SK-N-SH treated with all-trans-retinoic acid at 6 μM for 48 hours (cell line): ENCODE measurements around the gene TXLNB.

Experiments
- ATAC-seq: fragments of 200-7000 bp; cut with Tn5 transposase; 3 replicates; pipeline ENCODE4 v1.9.1; 2020; ENCODE audit warnings: mild to moderate bottlenecking, moderate library complexity
- ARNTL ChIP-seq: fragments of 450-650 bp; formaldehyde crosslinking; IDR thresholded peaks from 2 replicates; pipeline ENCODE4 v1.5.0; 2020; ENCODE audit warnings: low read depth, mild to moderate bottlenecking, moderate library complexity, borderline replicate concordance
- BACH2 ChIP-seq: fragments of 250-450 bp; sonication (Bioruptor Pico); IDR thresholded peaks from 2 replicates; pipeline ENCODE4 v1.9.0; 2021; ENCODE audit warnings: mild to moderate bottlenecking, borderline replicate concordance
- CSDC2 ChIP-seq: fragments of 250-450 bp; sonication (Bioruptor Pico); IDR thresholded peaks from 2 replicates; pipeline ENCODE4 v1.5.0; 2020; ENCODE audit warnings: mild to moderate bottlenecking, moderate library complexity
- ESRRG ChIP-seq: fragments of 250-450 bp; sonication (Bioruptor Pico); IDR thresholded peaks from 2 replicates; pipeline ENCODE4 v1.6.1; 2021; ENCODE audit warnings: mild to moderate bottlenecking
- GLIS3 ChIP-seq: fragments of 250-450 bp; sonication (Bioruptor Pico); IDR thresholded peaks from 2 replicates; pipeline ENCODE4 v1.5.0; 2020; ENCODE audit warnings: mild to moderate bottlenecking, moderate library complexity
- ISL1 ChIP-seq: fragments of 250-450 bp; sonication (Bioruptor Pico); IDR thresholded peaks from 2 replicates; pipeline ENCODE4 v2.1.2; 2022; ENCODE audit warnings: mild to moderate bottlenecking, moderate library complexity
- OSR1 ChIP-seq: fragments of 250-450 bp; sonication (Bioruptor Pico); IDR thresholded peaks from 2 replicates; pipeline ENCODE4 v1.8.0; 2022; ENCODE audit warnings: moderate library complexity, mild to moderate bottlenecking, inconsistent platforms
- POU6F1 ChIP-seq: fragments of 250-450 bp; sonication (Bioruptor Pico); IDR thresholded peaks from 2 replicates; pipeline ENCODE4 v1.8.0; 2021; ENCODE audit warnings: low read depth, mild to moderate bottlenecking, moderate library complexity, borderline replicate concordance
- RARB ChIP-seq: fragments of 250-450 bp; sonication (Bioruptor Pico); IDR thresholded peaks from 2 replicates; pipeline ENCODE4 v1.8.0; 2021; ENCODE audit warnings: mild to moderate bottlenecking, moderate library complexity
- SNAI2 ChIP-seq: fragments of 250-450 bp; sonication (Bioruptor Pico); IDR thresholded peaks from 2 replicates; pipeline ENCODE4 v1.5.0; 2020; ENCODE audit warnings: mild to moderate bottlenecking, moderate library complexity
- TCF4 ChIP-seq: fragments of 250-450 bp; sonication (Bioruptor Pico); IDR thresholded peaks from 2 replicates; pipeline ENCODE4 v1.8.0; 2021; ENCODE audit warnings: mild to moderate bottlenecking, moderate library complexity, borderline replicate concordance
- TOX ChIP-seq: fragments of 250-450 bp; sonication (Bioruptor Pico); IDR thresholded peaks from 2 replicates; pipeline ENCODE4 v1.8.0; 2021; ENCODE audit warnings: mild to moderate bottlenecking, moderate library complexity, borderline replicate concordance
- TSHZ2 ChIP-seq: fragments of 250-450 bp; sonication (Bioruptor Pico); IDR thresholded peaks from 2 replicates; pipeline ENCODE4 v1.5.0; 2020; ENCODE audit warnings: mild to moderate bottlenecking, moderate library complexity
- ZC3H10 ChIP-seq: fragments of 250-450 bp; sonication (Bioruptor Pico); IDR thresholded peaks from 2 replicates; pipeline ENCODE4 v1.5.1; 2021; ENCODE audit warnings: mild to moderate bottlenecking, moderate library complexity
- ZFP3 ChIP-seq: fragments of 250-450 bp; sonication (Bioruptor Pico); IDR thresholded peaks from 2 replicates; pipeline ENCODE4 v1.5.0; 2020; ENCODE audit warnings: mild to moderate bottlenecking, moderate library complexity
- ZFP30 ChIP-seq: fragments of 450-650 bp; formaldehyde crosslinking; IDR thresholded peaks from 2 replicates; pipeline ENCODE4 v1.5.0; 2022; ENCODE audit warnings: mild to moderate bottlenecking, moderate library complexity
- ZNF565 ChIP-seq: fragments of 450-650 bp; formaldehyde crosslinking; conservative IDR thresholded peaks from 2 replicates; pipeline ENCODE4 v1.5.0; 2020; ENCODE audit warnings: low read depth, mild to moderate bottlenecking, moderate library complexity
- ZNF70 ChIP-seq: fragments of 450-650 bp; formaldehyde crosslinking; IDR thresholded peaks from 2 replicates; pipeline ENCODE4 v1.5.0; 2020; ENCODE audit warnings: mild to moderate bottlenecking, moderate library complexity
- ZNF8 ChIP-seq: fragments of 450-650 bp; formaldehyde crosslinking; IDR thresholded peaks from 2 replicates; pipeline ENCODE4 v1.5.0; 2020; ENCODE audit warnings: mild to moderate bottlenecking, moderate library complexity
- TF ChIP-seq, protein P1 (sequence below): fragments of 250-450 bp; sonication (Bioruptor Pico); IDR thresholded peaks from 2 replicates; pipeline ENCODE4 v1.5.1; 2021; ENCODE audit warnings: mild to moderate bottlenecking, moderate library complexity
- TF ChIP-seq, protein P2 (sequence below): fragments of 250-450 bp; sonication (Bioruptor Pico); IDR thresholded peaks from 2 replicates; pipeline ENCODE4 v1.5.1; 2020; ENCODE audit warnings: low read depth, mild to moderate bottlenecking, moderate library complexity

The TXLNB gene

GRCh38 chr6:139265512-139266190 lies 26.1 kb downstream of the TXLNB start:
- ATAC-seq: no peak
- TF ChIP-seq GLIS3 (CRISPR knock-in tag) (no peak), ZC3H10 (no peak), SNAI2 (CRISPR knock-in tag) (no peak), TCF4 (CRISPR knock-in tag) (no peak), POU6F1 (CRISPR knock-in tag) (no peak), ZFP3 (CRISPR knock-in tag) (no peak), TSHZ2 (CRISPR knock-in tag) (no peak), ZNF8 (CRISPR knock-in tag) (no peak), ISL1 (no peak), ZFP30 (no peak), CSDC2 (CRISPR knock-in tag) (no peak), RARB (no peak), TOX (CRISPR knock-in tag) (no peak), ARNTL (no peak), ZNF565 (CRISPR knock-in tag) (no peak), OSR1 (CRISPR knock-in tag) (no peak), ZNF70 (CRISPR knock-in tag) (no peak)
- TF ChIP-seq, protein P1, sequence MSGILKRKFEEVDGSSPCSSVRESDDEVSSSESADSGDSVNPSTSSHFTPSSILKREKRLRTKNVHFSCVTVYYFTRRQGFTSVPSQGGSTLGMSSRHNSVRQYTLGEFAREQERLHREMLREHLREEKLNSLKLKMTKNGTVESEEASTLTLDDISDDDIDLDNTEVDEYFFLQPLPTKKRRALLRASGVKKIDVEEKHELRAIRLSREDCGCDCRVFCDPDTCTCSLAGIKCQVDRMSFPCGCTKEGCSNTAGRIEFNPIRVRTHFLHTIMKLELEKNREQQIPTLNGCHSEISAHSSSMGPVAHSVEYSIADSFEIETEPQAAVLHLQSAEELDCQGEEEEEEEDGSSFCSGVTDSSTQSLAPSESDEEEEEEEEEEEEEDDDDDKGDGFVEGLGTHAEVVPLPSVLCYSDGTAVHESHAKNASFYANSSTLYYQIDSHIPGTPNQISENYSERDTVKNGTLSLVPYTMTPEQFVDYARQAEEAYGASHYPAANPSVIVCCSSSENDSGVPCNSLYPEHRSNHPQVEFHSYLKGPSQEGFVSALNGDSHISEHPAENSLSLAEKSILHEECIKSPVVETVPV (CRISPR knock-in tag): no peak

- TF ChIP-seq ISL1 (no peak), TCF4 (CRISPR knock-in tag) (no peak), ESRRG (CRISPR knock-in tag) (no peak), ZFP30 (no peak), TOX (CRISPR knock-in tag) (no peak), POU6F1 (CRISPR knock-in tag) (no peak), GLIS3 (CRISPR knock-in tag) (no peak), BACH2 (CRISPR knock-in tag) (no peak), TSHZ2 (CRISPR knock-in tag) (no peak), ZC3H10 (no peak), ZNF8 (CRISPR knock-in tag) (no peak), RARB (no peak)
- TF ChIP-seq, protein P1 (CRISPR knock-in tag): no peak
- TF ChIP-seq, protein P2, sequence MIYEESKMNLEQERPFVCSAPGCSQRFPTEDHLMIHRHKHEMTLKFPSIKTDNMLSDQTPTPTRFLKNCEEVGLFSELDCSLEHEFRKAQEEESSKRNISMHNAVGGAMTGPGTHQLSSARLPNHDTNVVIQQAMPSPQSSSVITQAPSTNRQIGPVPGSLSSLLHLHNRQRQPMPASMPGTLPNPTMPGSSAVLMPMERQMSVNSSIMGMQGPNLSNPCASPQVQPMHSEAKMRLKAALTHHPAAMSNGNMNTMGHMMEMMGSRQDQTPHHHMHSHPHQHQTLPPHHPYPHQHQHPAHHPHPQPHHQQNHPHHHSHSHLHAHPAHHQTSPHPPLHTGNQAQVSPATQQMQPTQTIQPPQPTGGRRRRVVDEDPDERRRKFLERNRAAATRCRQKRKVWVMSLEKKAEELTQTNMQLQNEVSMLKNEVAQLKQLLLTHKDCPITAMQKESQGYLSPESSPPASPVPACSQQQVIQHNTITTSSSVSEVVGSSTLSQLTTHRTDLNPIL (CRISPR knock-in tag): no peak
- TF ChIP-seq, all 23 proteins: peak for 0
- ATAC-seq: no peak
Observed at GRCh38 chr6:139262519-139263300, 29.1 kb downstream of the TXLNB start.
